DMS153 (cell line): ENCODE data around the gene DAZAP1.
"Not testable (repeated sequence)": the region's sequence is repeated elsewhere in the genome, so short reads cannot be mapped to it uniquely, and the experiment has no call there.

Experiments used
- DNase-seq: peaks from one replicate; lab custom pipeline; 2025; lab: John Stamatoyannopoulos, UW

The DAZAP1 gene

DNA sequence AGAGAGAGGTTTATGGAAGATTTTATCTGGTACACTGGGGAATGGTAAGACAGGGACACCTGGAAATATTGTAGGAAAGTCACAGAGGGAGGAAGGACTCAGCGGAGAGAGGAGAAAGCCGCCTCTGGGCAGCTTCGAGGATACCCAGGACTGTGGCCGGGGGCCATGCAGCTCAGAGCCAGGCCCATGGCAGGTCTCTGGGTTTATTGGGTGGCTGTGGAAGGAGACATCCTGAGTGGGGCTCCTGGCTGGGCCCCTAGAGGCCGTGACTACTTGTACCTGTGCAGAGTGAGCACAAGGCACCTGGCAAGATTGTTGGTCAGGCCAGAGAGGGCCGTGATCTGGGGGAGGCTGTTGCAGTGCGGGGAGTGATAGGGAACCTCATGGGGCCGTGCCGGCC is 3.4 kb downstream of the DAZAP1 start:
- DNase-seq = no peak

DNA sequence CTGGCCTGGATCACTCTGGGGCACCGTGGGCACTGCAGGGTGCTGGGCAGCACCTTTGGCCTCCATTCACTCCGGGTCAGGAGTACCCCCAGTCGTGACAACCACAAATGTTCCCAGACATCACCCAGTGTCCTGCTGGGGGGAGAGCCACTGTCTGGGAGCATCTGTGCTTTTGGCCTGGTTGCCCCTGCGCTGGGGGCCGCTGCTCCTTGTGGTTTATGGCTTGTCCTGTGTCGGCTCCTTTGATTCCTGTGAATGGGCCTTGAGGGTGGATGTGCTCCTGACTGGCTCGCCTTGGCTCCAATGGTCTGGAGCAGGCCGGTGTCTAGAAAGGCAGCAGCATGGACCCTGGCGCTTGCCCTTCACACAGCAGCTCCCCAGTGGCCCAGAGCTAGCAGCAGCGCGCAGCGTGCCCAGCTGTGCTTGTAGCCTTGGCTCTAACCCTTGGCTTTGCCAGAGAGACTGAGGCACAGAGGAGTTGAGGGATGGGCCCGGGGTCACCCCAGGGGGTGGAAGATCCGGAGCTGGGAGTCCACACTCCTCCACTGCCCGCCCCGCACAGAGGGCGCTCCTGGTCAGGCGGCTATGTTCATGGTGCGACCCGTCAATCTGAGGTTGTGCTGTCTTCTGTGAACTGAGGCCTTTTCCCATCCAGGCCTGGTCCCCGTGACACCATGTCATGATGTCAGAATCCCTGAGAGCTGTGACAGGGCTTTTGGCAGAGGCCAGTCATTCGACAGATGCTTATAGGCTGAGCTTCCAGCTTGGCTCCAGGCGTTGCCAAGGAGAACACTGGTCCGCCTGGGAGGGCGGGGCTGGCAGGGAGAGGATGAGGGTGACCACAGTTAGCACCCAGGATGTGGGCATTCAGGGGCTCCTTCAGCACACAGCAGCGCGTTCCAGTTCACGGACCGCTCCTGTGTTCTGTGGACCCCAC is 4.1 kb downstream of the DAZAP1 start:
- no peak for DNase-seq

DNA sequence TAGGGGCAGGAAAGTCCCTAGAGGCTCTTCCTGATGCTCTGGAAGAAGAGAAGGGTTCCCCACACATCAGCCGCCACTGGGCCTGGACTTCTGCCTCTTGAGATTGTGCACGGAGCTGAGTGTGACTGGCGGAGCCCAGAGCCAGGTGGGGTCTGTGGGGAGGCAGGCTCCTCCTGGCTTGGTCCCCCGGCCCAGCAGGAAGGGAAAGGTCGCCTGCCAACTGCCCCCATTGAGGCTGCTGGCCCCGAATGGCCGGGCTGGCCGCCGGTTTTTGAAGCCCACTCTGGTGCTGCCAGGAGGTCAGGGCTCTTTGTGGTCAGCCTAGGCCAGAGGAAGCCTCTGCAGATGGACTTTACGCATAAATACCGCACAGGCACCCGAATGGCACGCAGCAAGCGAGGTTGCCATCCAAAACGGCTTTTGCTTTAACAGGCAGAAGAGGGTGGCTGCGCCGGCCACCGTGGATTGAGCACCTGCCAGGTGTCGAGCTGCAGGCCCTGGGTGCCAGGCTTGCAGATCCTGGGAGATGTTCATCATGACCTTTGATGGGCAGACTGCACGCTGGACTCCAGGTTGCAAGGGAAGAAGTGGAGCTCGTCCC is 5.0 kb downstream of the DAZAP1 start:
- DNase-seq = no peak

GRCh38 chr19:1412995-1413800 is 5.8 kb downstream of the DAZAP1 start:
- no peak for DNase-seq

- DNase-seq = no peak
Observed at GRCh38 chr19:1416014-1416841, 8.8 kb downstream of the DAZAP1 start.

- no peak for DNase-seq
Observed at GRCh38 chr19:1417145-1417544, 9.8 kb downstream of the DAZAP1 start.

- DNase-seq = no peak
Observed at GRCh38 chr19:1417681-1418495, 10.5 kb downstream of the DAZAP1 start.

GRCh38 chr19:1418496-1418775 is 11.1 kb downstream of the DAZAP1 start:
- no peak for DNase-seq

DNA sequence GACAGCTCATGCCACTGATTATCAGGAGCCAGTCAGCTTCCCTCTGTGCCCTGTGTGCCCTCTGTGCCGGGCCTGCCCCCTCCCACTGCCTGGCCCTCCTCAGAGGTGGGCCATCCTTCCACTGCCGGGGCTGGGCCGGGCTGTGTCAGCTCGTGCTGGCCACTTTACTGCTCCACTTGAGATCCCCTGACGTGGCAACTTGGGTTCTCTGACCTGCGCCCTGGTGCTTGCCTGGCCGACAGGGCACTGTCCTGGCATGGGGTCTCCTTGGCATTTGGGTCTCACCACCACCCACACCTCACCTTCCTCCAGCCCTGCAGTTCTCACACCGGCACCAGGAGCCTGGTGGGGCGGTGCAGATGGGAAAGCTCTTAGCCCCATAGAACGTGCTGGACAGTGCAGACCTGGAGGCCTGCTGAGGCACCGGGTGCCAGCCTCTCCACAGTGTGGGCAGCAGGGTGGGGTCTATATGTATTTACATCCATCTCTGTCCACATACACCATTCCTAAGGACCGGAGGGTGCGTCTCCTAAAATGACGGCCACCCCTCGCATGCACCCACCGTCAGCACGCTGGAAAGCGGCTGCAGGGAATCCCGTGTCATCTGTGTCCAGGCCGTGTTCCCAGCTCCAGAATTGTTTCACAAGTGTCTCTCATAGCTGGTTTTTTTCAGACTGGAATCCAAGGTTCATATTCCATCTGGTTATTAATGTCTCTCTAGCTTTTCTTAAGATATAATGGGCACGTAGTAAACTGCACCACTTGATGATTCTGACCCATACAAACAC is 11.8 kb downstream of the DAZAP1 start:
- no peak for DNase-seq

GRCh38 chr19:1420085-1420484 is 12.7 kb downstream of the DAZAP1 start:
- DNase-seq = not testable (repeated sequence)

GRCh38 chr19:1420590-1420989 is 13.2 kb downstream of the DAZAP1 start:
- no peak for DNase-seq

- no peak for DNase-seq
Observed at GRCh38 chr19:1421218-1421957, 14.0 kb downstream of the DAZAP1 start.

DNA sequence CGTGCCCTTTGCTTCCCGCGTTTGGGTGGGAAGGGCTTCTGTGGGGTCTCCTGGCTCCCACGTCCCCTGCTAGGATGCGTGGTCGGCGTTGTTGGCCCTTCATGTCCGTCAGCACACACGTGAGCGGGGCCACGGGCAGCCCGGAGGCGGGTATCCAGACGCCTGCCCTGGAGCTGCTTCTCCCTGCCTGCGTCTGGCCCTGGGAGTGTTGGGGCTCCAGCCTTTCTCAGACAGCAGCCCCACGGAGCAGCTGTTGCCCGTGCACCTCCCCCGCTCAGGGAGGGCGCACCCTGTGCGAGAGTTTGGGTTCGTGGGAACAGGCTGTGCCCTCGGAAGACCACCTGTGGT is 14.5 kb downstream of the DAZAP1 start:
- DNase-seq = no peak

GRCh38 chr19:1422360-1422759 is 15.0 kb downstream of the DAZAP1 start:
- no peak for DNase-seq

GRCh38 chr19:1422943-1423342 is 15.6 kb downstream of the DAZAP1 start:
- no peak for DNase-seq

GRCh38 chr19:1423436-1424191 is 16.2 kb downstream of the DAZAP1 start:
- DNase-seq = no peak

- no peak for DNase-seq
Observed at GRCh38 chr19:1424192-1424955, 17.0 kb downstream of the DAZAP1 start.
